Measurements from ENCODE around the gene CACNA1D. TPM values are rescaled to one million over a fixed set of nuclear protein-coding genes. Genes with fewer than 3 reads are reported as not detected.

Gene CACNA1D
- total and polyA plus RNA-seq, 9 of the 15 experiments (the other 6 are each of a cell fraction or from before 2014, with no cell fraction given): 0.29 TPM; not detected in 8

- BruUV-seq (replicated peaks): no TSS peak
- no peaks in the 10 kb centered on the region for H3K9me3 ChIP-seq (replicated peaks; ENCODE audit: control insufficient read depth, insufficient read depth, low read depth, low read length)
- no peak for FAIRE-seq
- no peak overlapping the region for H3K4me2 ChIP-seq (ENCODE audit: insufficient read depth, low read length)
- no peak for DNase-seq (ENCODE audit: extremely low read depth in 1 of 4, low spot score in 3 of 4)
- no peak overlapping the region for H3K27ac ChIP-seq (ENCODE audit: extremely low read depth, low read depth, low read length)
- no peak overlapping the region for H2AFZ ChIP-seq (ENCODE audit: low read depth, low read length)
- no peaks in the 10 kb centered on the region for H4K20me1 ChIP-seq (replicated peaks; ENCODE audit: control insufficient read depth, insufficient read depth, low read length)
- no peak overlapping the region for H3K4me3 ChIP-seq
- H3K9me1 ChIP-seq (ENCODE audit: control insufficient read depth, insufficient read depth, low read length): no peaks in the 10 kb centered on the region
- H3K9ac ChIP-seq (ENCODE audit: insufficient read depth in 1 of 2, low read depth in 2 of 2, low read length in 2 of 2): no peak overlapping the region
- H3K79me2 ChIP-seq (ENCODE audit: control insufficient read depth, insufficient read depth, low read length): no peaks in the 10 kb centered on the region
- CTCF ChIA-PET (ENCODE audit: low intra/inter-chr PET ratio): no interaction called here
- no peak for ATAC-seq
- in situ Hi-C loops (cut with MboI): no loop called here
- TF ChIP-seq MAZ (CRISPR knock-in tag; conservative IDR thresholded peaks at IDR 0.05 in 1 of 2, IDR thresholded peaks at IDR 0.05 in 1 of 2): no peak
- TF ChIP-seq HINFP (tag; conservative IDR thresholded peaks at IDR 0.05; ENCODE audit: low read depth): no peak
- no peak for TF ChIP-seq MAFF (IDR thresholded peaks at IDR 0.05; ENCODE audit: low read length)
- no peak for TF ChIP-seq ADNP (tag; IDR thresholded peaks at IDR 0.05)
- H3K4me1 ChIP-seq (replicated peaks in 1 of 2; ENCODE audit: control insufficient read depth in 2 of 2, insufficient read depth in 2 of 2, low read length in 2 of 2): no peaks in the 10 kb centered on the region
- no peaks in the 10 kb centered on the region for H3K36me3 ChIP-seq (ENCODE audit: control insufficient read depth, insufficient read depth, low read length)
- POLR2A ChIA-PET: interaction anchor here (0.6 kb wide), 2 partner anchors 72 to 195 kb away, joined by 3 read pairs; no protein-coding TSS in a partner anchor
- H3K27me3 ChIP-seq (ENCODE audit: control insufficient read depth in 2 of 2, insufficient read depth in 2 of 2, low read length in 2 of 2): no peaks in the 10 kb centered on the region
- intact Hi-C loops (cut with micrococcal nuclease): no loop called here
- 0% methylated on average over 1 of the region's 1 CpG for whole genome bisulfite sequencing (ENCODE audit: insufficient coverage, low coverage, missing lambda C conversion rate)
These were observed 12.2 kb upstream of the CACNA1D start for GRCh38 chr3:53482227-53482626.

- H3K9me1 ChIP-seq (ENCODE audit: control insufficient read depth, insufficient read depth, low read length): no peaks in the 10 kb centered on the region
- no peaks in the 10 kb centered on the region for H3K79me2 ChIP-seq (ENCODE audit: control insufficient read depth, insufficient read depth, low read length)
- intact Hi-C loops (cut with micrococcal nuclease): no loop called here
- no peak overlapping the region for H3K9ac ChIP-seq (ENCODE audit: insufficient read depth in 1 of 2, low read depth in 2 of 2, low read length in 2 of 2)
- BruUV-seq (replicated peaks): no TSS peak
- ATAC-seq (no peak), DNase-seq (ENCODE audit: extremely low read depth in 1 of 4, low spot score in 3 of 4) (no peak), FAIRE-seq (no peak)
- H3K9me3 ChIP-seq (replicated peaks; ENCODE audit: control insufficient read depth, insufficient read depth, low read depth, low read length): no peaks in the 10 kb centered on the region
- H2AFZ ChIP-seq (ENCODE audit: low read depth, low read length): no peak overlapping the region
- no peak overlapping the region for H3K27ac ChIP-seq (ENCODE audit: extremely low read depth, low read depth, low read length)
- H3K27me3 ChIP-seq (ENCODE audit: control insufficient read depth in 2 of 2, insufficient read depth in 2 of 2, low read length in 2 of 2): no peaks in the 10 kb centered on the region
- no peaks in the 10 kb centered on the region for H3K36me3 ChIP-seq (ENCODE audit: control insufficient read depth, insufficient read depth, low read length)
- POLR2A ChIA-PET: interaction anchor here (0.6 to 1.6 kb wide), 4 partner anchors 9 to 127 kb away, joined by 3 to 7 read pairs (median 4); no protein-coding TSS in a partner anchor
- H4K20me1 ChIP-seq (replicated peaks; ENCODE audit: control insufficient read depth, insufficient read depth, low read length): no peaks in the 10 kb centered on the region
- H3K4me1 ChIP-seq (replicated peaks in 1 of 2; ENCODE audit: control insufficient read depth in 2 of 2, insufficient read depth in 2 of 2, low read length in 2 of 2): no peaks in the 10 kb centered on the region
- CTCF ChIA-PET (ENCODE audit: low intra/inter-chr PET ratio): no interaction called here
- in situ Hi-C loops (cut with MboI): no loop called here
- TF ChIP-seq ZFP1 (CRISPR knock-in tag; IDR thresholded peaks at IDR 0.05): no peak
- no peak for TF ChIP-seq HMG20A (CRISPR knock-in tag; conservative IDR thresholded peaks at IDR 0.05)
- TF ChIP-seq TCF7L2 (IDR thresholded peaks at IDR 0.05; ENCODE audit: low read depth, low read length): no peak
- TF ChIP-seq IRF2 (CRISPR knock-in tag; IDR thresholded peaks at IDR 0.05): no peak
- TF ChIP-seq ELF2 (CRISPR knock-in tag; IDR thresholded peaks at IDR 0.05): no peak
- TF ChIP-seq, protein P1, sequence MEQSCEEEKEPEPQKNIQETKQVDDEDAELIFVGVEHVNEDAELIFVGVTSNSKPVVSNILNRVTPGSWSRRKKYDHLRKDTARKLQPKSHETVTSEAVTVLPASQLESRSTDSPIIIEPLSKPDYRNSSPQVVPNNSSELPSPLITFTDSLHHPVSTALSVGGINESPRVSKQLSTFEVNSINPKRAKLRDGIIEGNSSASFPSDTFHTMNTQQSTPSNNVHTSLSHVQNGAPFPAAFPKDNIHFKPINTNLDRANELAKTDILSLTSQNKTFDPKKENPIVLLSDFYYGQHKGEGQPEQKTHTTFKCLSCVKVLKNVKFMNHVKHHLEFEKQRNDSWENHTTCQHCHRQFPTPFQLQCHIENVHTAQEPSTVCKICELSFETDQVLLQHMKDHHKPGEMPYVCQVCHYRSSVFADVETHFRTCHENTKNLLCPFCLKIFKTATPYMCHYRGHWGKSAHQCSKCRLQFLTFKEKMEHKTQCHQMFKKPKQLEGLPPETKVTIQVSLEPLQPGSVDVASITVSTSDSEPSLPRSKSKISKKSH (CRISPR knock-in tag; IDR thresholded peaks at IDR 0.05): no peak
- 0% methylated on average over 2 of the region's 2 CpGs for WGBS (ENCODE audit: insufficient coverage, low coverage, missing lambda C conversion rate)
- H3K4me2 ChIP-seq (ENCODE audit: insufficient read depth, low read length): no peak overlapping the region
- no peak overlapping the region for H3K4me3 ChIP-seq
These were observed 10.6 kb upstream of the CACNA1D start for GRCh38 chr3:53483821-53484220.

Data from K562 (cell line).